ENCODE measurements around the gene SEPSECS. TPM values are rescaled to one million over a fixed set of nuclear protein-coding genes. Genes with fewer than 3 reads are reported as not detected.
"Not testable (repeated sequence)": the region's sequence is repeated elsewhere in the genome, so short reads cannot be mapped to it uniquely, and the experiment has no call there.

SEPSECS gene
- total RNA-seq, 2 donors from 2014 or later, result 13.1 to 16.3 TPM

GRCh38 chr4:25090516-25090915, 69.7 kb downstream of the SEPSECS start:
- TF ChIP-seq CTCF (IDR thresholded peaks at IDR 0.05), result no peak
- Histone ChIP-seq H3K9ac (ENCODE audit: low read depth in 2 of 2, low read length in 2 of 2) (no peak overlapping the region), H3K27ac (no peak overlapping the region), H3K27me3 (no peaks in the 10 kb centered on the region), H3K4me1 (no peaks in the 10 kb centered on the region), H3K36me3 (no peaks in the 10 kb centered on the region), H3K4me3 (no peak overlapping the region), H3K9me3 (no peaks in the 10 kb centered on the region)
- no peak for DNase-seq
- intact Hi-C loops (cut with DNase I), result no loop called here

GRCh38 chr4:25089051-25089763, 71.0 kb downstream of the SEPSECS start:
- DNase-seq, result no peak
- no peak overlapping the region for H3K4me3 ChIP-seq
- no peaks in the 10 kb centered on the region for H3K27me3 ChIP-seq
- no peaks in the 10 kb centered on the region for H3K4me1 ChIP-seq
- intact Hi-C loops (cut with DNase I), result no loop called here
- H3K27ac ChIP-seq, result no peak overlapping the region
- TF ChIP-seq CTCF (IDR thresholded peaks at IDR 0.05), result no peak
- H3K9ac ChIP-seq (ENCODE audit: low read depth in 2 of 2, low read length in 2 of 2), result no peak overlapping the region
- no peaks in the 10 kb centered on the region for H3K36me3 ChIP-seq
- no peaks in the 10 kb centered on the region for H3K9me3 ChIP-seq

- no peaks in the 10 kb centered on the region for H3K27me3 ChIP-seq
- H3K9me3 ChIP-seq, result no peaks in the 10 kb centered on the region
- no peak for TF ChIP-seq CTCF (IDR thresholded peaks at IDR 0.05)
- H3K4me3 ChIP-seq, result no peak overlapping the region
- intact Hi-C loops (cut with DNase I), result no loop called here
- H3K36me3 ChIP-seq, result no peaks in the 10 kb centered on the region
- DNase-seq, result no peak
- no peak overlapping the region for H3K27ac ChIP-seq
- H3K4me1 ChIP-seq, result no peaks in the 10 kb centered on the region
- H3K9ac ChIP-seq (ENCODE audit: low read depth in 2 of 2, low read length in 2 of 2), result no peak overlapping the region
Observed at GRCh38 chr4:25088093-25088952, 71.9 kb downstream of the SEPSECS start.

DNA sequence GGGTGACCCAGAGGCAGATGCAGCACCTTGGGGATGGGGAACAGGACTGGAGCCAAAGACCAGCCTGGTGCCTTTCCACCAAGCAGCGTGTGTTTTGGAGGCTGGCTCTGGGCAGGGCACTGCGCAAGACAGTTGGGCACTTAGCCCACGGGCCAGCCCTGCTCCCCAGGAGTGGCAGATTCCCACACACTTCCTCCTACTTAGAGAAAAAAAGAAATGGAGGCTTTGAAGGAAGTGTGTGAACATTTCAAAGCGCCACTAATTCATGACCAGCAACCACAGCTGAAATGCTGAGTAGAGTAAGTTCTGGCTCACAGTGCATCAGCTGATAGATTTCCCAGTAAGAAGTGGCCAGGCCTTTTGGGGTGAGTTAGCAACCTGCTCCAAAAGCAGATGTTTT, 74.6 kb downstream of the SEPSECS start:
- Histone ChIP-seq H3K4me1 (no peaks in the 10 kb centered on the region), H3K27me3 (no peaks in the 10 kb centered on the region), H3K9me3 (no peaks in the 10 kb centered on the region), H3K27ac (no peak overlapping the region), H3K36me3 (no peaks in the 10 kb centered on the region), H3K4me3 (no peak overlapping the region), H3K9ac (ENCODE audit: low read depth in 2 of 2, low read length in 2 of 2) (no peak overlapping the region)
- no peak for TF ChIP-seq CTCF (IDR thresholded peaks at IDR 0.05)
- peak; percentile 29 for DNase-seq
- intact Hi-C loops (cut with DNase I), result no loop called here

DNA sequence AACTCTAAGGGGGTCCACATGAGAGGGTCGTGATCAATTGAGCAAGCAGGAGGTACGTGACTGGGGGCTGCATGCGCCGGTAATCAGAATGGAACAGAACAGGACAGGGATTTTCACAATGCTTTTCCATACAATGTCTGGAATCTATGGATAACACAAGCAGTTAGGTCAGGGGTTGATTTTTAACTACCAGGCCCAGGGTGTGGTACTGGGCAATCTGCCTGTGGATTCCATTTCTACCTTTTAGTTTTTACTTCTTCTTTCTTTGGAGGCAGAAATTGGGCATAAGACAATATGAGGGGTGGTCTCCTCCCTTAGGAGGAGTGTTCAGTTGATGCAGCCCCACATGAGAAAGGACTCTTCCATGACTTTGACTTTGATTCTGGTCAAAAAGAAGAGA, 76.8 kb downstream of the SEPSECS start:
- H3K4me1 ChIP-seq; H3K36me3 ChIP-seq; H3K27me3 ChIP-seq; H3K27ac ChIP-seq; H3K9ac ChIP-seq (ENCODE audit: low read depth in 2 of 2, low read length in 2 of 2); H3K4me3 ChIP-seq; H3K9me3 ChIP-seq; intact Hi-C loops (cut with DNase I): not testable (repeated sequence)
- DNase-seq, result peak; percentile 50

All from colonic mucosa (tissue), 4 donors.